T-helper 2 cell treated with Interferon-gamma antibody and Interleukin-4, amounts not matched to agents 5 μg/mL and 100 μg/mL, for 36 hours (primary cell): ENCODE results near the gene PPM1G.
"Not testable (repeated sequence)": the region's sequence is repeated elsewhere in the genome, so short reads cannot be mapped to it uniquely, and the experiment has no call there.

Experiments used
- DNase-seq: peaks from one replicate; pipeline ENCODE4 v3.0.0; 2021; ENCODE audit warnings: low spot score
- H3K27ac Mint-ChIP-seq: one replicate; pipeline ENCODE4 v1.8.0; 2021; ENCODE audit warnings: mild to moderate bottlenecking, mixed read lengths
- H3K27me3 Mint-ChIP-seq: one replicate; pipeline ENCODE4 v1.8.0; 2021; ENCODE audit warnings: low read depth, mixed read lengths
- H3K36me3 Mint-ChIP-seq: one replicate; pipeline ENCODE4 v1.8.0; 2021; ENCODE audit warnings: low read depth, mixed read lengths
- H3K4me1 Mint-ChIP-seq: one replicate; pipeline ENCODE4 v1.8.0; 2021; ENCODE audit warnings: low read depth, mixed read lengths
- H3K4me3 Mint-ChIP-seq: one replicate; pipeline ENCODE4 v1.8.0; 2022; ENCODE audit warnings: mild to moderate bottlenecking, moderate library complexity, mixed read lengths
- H3K9me3 Mint-ChIP-seq: one replicate; pipeline ENCODE4 v1.8.0; 2021; ENCODE audit warnings: mixed read lengths

PPM1G gene

DNA sequence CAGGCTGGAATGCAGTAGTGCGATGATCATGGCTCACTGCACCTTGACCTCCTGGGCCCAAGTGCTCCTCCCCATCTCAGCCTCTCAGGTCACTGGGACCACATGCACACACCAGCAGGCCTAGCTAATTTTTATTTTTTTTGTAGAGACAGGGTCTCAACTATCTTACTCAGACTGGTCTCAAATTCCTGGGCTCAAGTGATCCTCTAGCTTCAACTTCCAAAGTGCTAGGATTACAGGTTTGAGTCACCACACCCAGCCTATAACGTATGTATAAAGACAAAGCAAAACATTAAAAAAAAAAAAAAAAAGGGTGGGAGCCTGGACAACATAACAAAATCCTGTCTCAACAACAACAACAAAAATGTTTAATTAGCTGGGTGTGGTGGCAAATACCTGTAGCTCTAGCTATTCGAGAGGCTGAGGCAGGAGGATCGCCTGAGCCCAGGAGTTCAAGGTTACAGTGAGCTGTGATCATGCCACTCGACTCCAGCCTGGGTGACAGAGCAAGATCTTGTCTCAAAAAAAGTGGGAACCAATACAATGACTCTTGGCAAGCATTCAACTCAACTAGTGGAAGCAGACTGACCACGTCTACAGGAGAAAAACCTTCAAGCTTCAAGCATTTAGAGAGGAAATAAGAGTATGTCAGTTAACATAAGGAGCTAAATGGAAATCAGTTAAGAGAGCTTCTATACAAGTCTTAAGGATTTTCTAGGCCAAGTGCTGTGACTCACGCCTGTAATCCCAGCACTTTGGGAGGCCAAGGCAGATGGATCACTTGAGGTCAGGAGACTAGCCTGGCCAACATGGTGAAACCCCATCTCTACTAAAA lies 55.4 kb downstream of the PPM1G start:
- Mint-ChIP-seq H3K4me1 (peaks cover 39% of the 10 kb centered on the region), H3K27me3 (no peaks in the 10 kb centered on the region), H3K9me3 (no peaks in the 10 kb centered on the region), H3K27ac (no peak overlapping the region), H3K4me3 (peak overlapping the region; percentile 48), H3K36me3 (peaks cover 21% of the 10 kb centered on the region)
- no peak for DNase-seq

DNA sequence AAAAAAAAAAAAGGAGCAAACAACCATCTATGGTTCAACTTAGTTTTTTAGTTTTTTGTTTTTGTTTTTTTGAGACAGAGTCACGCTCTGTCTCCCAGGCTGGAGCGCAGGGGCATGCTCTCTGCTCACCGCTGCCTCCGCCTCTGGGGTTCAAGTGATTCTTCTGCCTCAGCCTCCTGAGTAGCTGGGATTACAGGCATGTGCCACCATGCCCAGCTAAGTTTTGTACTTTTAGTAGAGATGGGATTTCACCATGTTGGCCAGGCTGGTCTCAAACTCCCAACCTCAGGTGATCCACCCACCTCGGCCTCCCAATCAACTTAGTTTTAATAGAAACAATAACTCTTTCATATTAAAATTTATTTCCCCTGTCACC lies 56.0 kb downstream of the PPM1G start:
- not testable (repeated sequence) for H3K9me3 Mint-ChIP-seq, DNase-seq, H3K27ac Mint-ChIP-seq, H3K4me3 Mint-ChIP-seq, H3K27me3 Mint-ChIP-seq
- H3K36me3 Mint-ChIP-seq, result peaks cover 23% of the 10 kb centered on the region
- H3K4me1 Mint-ChIP-seq, result peaks cover 36% of the 10 kb centered on the region

DNA sequence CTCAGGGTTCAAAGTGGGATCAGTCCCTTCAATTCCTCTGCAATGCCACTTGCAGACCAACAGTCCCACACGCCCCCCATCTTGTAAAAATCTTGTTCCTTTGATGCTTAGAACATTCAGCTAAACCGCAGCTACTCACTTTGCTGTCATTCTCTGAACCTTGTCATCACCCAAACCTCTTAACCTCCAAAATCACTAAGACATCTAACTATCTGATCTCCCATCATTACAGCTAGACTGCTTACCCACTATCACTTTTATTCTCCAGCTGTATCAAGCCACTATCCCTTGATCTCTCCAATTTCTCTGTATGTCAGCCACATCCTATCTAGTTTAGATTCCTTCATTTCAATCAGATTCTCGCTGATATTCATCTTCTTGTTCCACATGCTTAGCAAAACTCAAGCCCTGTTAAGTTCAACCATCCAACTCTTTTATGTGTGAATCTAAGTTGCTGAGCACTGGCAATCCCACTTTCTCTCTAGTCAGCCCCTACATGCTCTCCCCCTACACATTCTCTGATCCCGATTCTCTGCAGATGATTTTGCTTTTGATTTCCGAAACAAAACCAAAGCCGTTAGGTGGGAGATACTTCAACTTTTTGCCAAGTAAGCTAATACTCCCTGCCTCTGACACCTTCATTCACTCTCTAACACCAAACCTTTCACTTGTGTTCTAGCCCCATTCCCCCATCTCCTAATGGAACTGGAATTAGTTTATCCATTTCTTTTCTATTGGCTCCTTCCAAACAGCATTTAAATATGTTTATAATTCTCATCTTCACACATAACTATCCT lies 57.4 kb downstream of the PPM1G start:
- H3K4me1 Mint-ChIP-seq, result peaks cover 28% of the 10 kb centered on the region
- peaks cover 27% of the 10 kb centered on the region for H3K36me3 Mint-ChIP-seq
- no peaks in the 10 kb centered on the region for H3K9me3 Mint-ChIP-seq
- H3K27me3 Mint-ChIP-seq, result no peaks in the 10 kb centered on the region
- DNase-seq, result peak; percentile 27
- H3K27ac Mint-ChIP-seq, result peak overlapping the region; percentile 66
- peak overlapping the region; percentile 34 for H3K4me3 Mint-ChIP-seq

DNA sequence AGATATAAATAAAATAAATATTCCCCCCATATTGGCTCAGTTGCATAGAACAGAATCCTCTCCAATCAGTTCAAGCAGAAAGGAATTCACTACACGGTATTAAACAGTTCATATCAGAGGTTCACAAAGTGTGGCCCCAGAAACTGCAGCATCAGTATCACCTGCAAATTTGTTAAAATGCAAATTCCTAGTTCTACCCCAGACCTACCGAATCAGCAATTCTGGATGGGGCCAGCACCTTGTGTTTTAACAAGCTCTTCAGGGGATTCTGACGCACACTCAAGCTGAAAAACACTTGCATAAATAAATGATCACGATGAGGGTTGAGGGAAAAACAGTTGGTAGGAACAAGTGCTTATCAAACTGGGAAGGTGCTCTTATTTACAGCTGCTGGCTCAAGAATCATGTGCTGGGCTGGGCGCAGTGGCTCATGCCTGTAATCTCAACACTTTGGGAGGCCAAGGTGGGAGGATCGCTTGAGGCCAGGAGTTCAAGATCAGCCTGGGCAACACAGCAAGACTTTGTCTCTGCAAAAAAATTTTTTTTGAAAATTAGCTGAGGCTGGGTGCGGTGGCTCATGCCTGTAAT lies 59.2 kb downstream of the PPM1G start:
- Mint-ChIP-seq H3K4me3 (no peak overlapping the region), H3K27me3 (no peaks in the 10 kb centered on the region), H3K4me1 (peaks cover 22% of the 10 kb centered on the region), H3K27ac (no peak overlapping the region), H3K36me3 (peaks cover 28% of the 10 kb centered on the region), H3K9me3 (no peaks in the 10 kb centered on the region)
- DNase-seq, result no peak

DNA sequence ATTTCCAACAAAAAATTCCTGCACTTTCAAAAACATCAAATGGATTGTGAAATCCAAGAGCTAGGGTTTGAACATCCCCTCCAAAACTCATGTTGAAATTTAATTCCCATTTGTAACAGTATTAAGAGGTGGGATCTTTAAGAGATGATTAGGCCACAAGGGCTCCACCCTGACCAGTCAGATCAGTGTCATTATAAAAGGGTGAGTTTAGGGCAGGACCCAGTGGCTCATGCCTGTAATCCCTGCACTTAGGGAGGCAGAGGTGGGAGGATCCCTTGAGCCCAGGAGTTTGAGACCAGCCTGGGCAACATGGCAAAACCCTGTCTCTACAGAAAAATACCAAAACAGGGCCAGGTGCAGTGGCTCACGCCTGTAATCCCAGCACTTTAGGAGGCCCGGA lies 61.8 kb downstream of the PPM1G start:
- Mint-ChIP-seq H3K27ac (no peak overlapping the region), H3K36me3 (peaks cover 27% of the 10 kb centered on the region), H3K4me1 (peaks cover 11% of the 10 kb centered on the region), H3K4me3 (no peak overlapping the region), H3K9me3 (no peaks in the 10 kb centered on the region), H3K27me3 (no peaks in the 10 kb centered on the region)
- DNase-seq, result no peak

DNA sequence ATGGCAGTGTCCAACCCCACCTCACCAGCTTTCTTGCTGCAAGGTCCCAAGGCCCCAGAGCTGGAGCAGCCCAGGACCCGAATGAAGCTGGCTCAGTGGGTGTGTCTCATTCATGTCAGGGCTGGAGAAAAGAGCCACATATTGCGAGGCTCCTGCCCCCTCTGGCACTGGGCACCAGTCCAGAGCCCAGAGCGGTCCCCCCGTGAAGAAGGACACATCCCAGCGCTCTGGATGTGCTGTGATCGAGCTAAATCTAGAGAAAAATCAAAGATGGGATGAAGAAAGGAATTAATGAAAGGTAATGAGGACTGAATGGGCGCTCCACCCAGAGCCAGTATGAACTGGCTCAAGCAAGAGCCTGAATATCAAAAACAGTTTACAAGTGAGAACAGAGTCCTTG lies 73.2 kb downstream of the PPM1G start:
- H3K9me3 Mint-ChIP-seq, result no peaks in the 10 kb centered on the region
- no peak overlapping the region for H3K4me3 Mint-ChIP-seq
- no peak overlapping the region for H3K27ac Mint-ChIP-seq
- no peak for DNase-seq
- peaks cover 49% of the 10 kb centered on the region for H3K36me3 Mint-ChIP-seq
- H3K27me3 Mint-ChIP-seq, result no peaks in the 10 kb centered on the region
- H3K4me1 Mint-ChIP-seq, result no peaks in the 10 kb centered on the region

DNA sequence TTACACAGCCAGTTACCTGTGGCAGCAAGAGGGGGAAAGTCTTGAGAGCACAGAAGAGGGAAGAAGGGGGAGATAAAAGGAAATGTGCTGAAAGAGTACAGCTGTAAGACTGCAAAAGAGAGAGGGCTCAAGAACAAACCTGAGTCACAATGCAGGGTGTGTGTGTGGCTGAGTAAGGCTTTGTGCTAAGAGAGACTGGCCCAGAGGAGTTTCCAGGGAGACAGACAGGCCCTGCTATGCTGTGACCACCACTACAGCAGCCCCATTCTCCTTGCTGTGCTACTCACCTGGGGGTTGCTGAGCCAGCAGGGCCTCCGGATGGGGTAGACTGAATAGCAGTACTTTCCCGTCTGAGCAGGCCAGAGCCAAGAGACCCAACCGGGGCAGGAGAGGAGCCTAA lies 74.1 kb downstream of the PPM1G start:
- Mint-ChIP-seq H3K9me3 (no peaks in the 10 kb centered on the region), H3K36me3 (peaks cover 44% of the 10 kb centered on the region), H3K4me3 (no peak overlapping the region), H3K27me3 (no peaks in the 10 kb centered on the region), H3K27ac (no peak overlapping the region), H3K4me1 (no peaks in the 10 kb centered on the region)
- DNase-seq, result no peak
